Measurements from ENCODE around the gene QPCT.
"Not testable (repeated sequence)": the region's sequence is repeated elsewhere in the genome, so short reads cannot be mapped to it uniquely, and the experiment has no call there.

Gene QPCT

GRCh38 chr2:37344453-37345361 lies at the start of gene QPCT:
TSS of gene QPCT (plus strand) at chr2:37344630. CDS start at chr2:37344732, 102 bp downstream.
- in situ Hi-C loops (cut with MboI; ENCODE audit: low pct_unique_long_range_greater_than_20kb, low sequenced_read_pairs, unreplicated experiment), result no loop called here
- peak; percentile 74 for DNase-seq (ENCODE audit: low spot score)

GRCh38 chr2:37294858-37295257 lies 49.6 kb upstream of the QPCT start:
- DNase-seq (ENCODE audit: low spot score); in situ Hi-C loops (cut with MboI; ENCODE audit: low pct_unique_long_range_greater_than_20kb, low sequenced_read_pairs, unreplicated experiment): not testable (repeated sequence)

More at GRCh38 chr2:37344453-37345361, at the start of gene QPCT:
- TF ChIP-seq CTCF (IDR thresholded peaks at IDR 0.05; ENCODE audit: extremely low read depth, insufficient read depth, missing control alignments), result no peak

- in situ Hi-C loops (cut with MboI; ENCODE audit: low pct_unique_long_range_greater_than_20kb, low sequenced_read_pairs, unreplicated experiment), result no loop called here
- TF ChIP-seq CTCF (IDR thresholded peaks at IDR 0.05; ENCODE audit: extremely low read depth, insufficient read depth, missing control alignments), result no peak
- no peak for DNase-seq (ENCODE audit: low spot score)
These were observed 48.9 kb upstream of the QPCT start for GRCh38 chr2:37295469-37296073.

- DNase-seq (ENCODE audit: low spot score), result no peak
- in situ Hi-C loops (cut with MboI; ENCODE audit: low pct_unique_long_range_greater_than_20kb, low sequenced_read_pairs, unreplicated experiment), result no loop called here
- no peak for TF ChIP-seq CTCF (IDR thresholded peaks at IDR 0.05; ENCODE audit: extremely low read depth, insufficient read depth, missing control alignments)
These were observed 46.8 kb upstream of the QPCT start for GRCh38 chr2:37297632-37298031.

GRCh38 chr2:37300146-37300545 lies 44.3 kb upstream of the QPCT start:
- TF ChIP-seq CTCF (IDR thresholded peaks at IDR 0.05; ENCODE audit: extremely low read depth, insufficient read depth, missing control alignments), result no peak
- DNase-seq (ENCODE audit: low spot score), result no peak
- in situ Hi-C loops (cut with MboI; ENCODE audit: low pct_unique_long_range_greater_than_20kb, low sequenced_read_pairs, unreplicated experiment), result no loop called here

- in situ Hi-C loops (cut with MboI; ENCODE audit: low pct_unique_long_range_greater_than_20kb, low sequenced_read_pairs, unreplicated experiment), result no loop called here
- DNase-seq (ENCODE audit: low spot score), result no peak
- no peak for TF ChIP-seq CTCF (IDR thresholded peaks at IDR 0.05; ENCODE audit: extremely low read depth, insufficient read depth, missing control alignments)
These were observed 43.9 kb upstream of the QPCT start for GRCh38 chr2:37300578-37300977.

GRCh38 chr2:37301408-37301807 lies 43.0 kb upstream of the QPCT start:
- no peak for TF ChIP-seq CTCF (IDR thresholded peaks at IDR 0.05; ENCODE audit: extremely low read depth, insufficient read depth, missing control alignments)
- in situ Hi-C loops (cut with MboI; ENCODE audit: low pct_unique_long_range_greater_than_20kb, low sequenced_read_pairs, unreplicated experiment), result no loop called here
- DNase-seq (ENCODE audit: low spot score), result no peak

All from GM13977 (cell line).